Neural progenitor cell (in vitro differentiated cells): ENCODE data around the gene F2RL1.

Experiments
- CTCF ChIP-seq: fragments of 200-600 bp; sonication (generic); IDR thresholded peaks from 2 replicates; pipeline ENCODE4 v1.5.1; 2017; ENCODE audit warnings: antibody characterized with exemption, mild to moderate bottlenecking
- EZH2 ChIP-seq: fragments of 200-600 bp; sonication (generic); IDR thresholded peaks from 2 replicates; pipeline ENCODE4 v1.6.1; 2017; ENCODE audit warnings: antibody characterized with exemption, mild to moderate bottlenecking, moderate library complexity

GRCh38 chr5:76791461-76791860 lies 27.4 kb upstream of the F2RL1 start:
- TF ChIP-seq EZH2: no peak
- TF ChIP-seq CTCF: no peak
